ENCODE results near the gene SLC16A8.

Gene SLC16A8

DNA sequence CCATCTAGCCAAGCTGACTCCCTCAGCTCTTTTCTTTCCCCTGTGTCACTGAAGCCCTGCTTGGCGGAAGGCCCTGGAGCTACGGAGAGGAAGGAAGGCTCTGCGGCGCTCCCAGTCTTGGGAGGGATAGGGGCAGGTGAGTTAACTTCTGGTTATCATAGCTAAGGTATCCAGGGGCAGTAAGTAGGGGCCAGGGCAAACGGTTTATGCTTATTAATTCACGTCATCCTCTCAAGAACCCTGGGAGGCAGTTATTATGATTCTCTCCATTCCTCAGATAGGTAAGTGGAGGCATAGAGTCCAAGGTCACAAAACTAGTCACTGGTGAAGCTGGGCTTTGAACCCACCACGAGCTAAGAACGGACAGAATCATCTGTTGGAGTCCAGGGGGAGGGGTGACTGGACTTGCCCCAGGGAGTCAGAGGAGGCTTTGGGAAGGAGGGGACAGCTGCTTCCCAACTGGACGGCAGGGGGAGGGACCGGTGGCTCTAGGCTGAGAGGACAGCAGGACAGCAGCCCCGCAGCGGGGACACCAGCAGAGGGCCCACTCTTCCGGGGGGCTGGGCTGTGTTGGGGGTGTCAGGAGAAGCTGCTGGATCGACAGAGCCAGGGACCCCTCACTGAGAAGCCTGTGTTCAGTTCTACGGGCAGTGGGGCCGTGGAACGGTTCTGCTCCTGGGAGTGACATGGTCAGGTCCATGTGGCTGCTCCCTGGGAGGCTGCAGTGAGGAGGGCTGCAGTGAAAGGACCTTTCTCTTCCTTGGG lies 23.0 kb upstream of the SLC16A8 start:
- Mint-ChIP-seq H3K4me1 (ENCODE audit: low read depth) (peaks cover 11% of the 10 kb centered on the region), H3K27me3 (ENCODE audit: low read depth) (no peaks in the 10 kb centered on the region), H3K27ac (no peak overlapping the region), H3K4me3 (no peak overlapping the region), H3K9me3 (peaks cover 3% of the 10 kb centered on the region), H3K36me3 (ENCODE audit: low read depth) (peaks cover 2% of the 10 kb centered on the region)

DNA sequence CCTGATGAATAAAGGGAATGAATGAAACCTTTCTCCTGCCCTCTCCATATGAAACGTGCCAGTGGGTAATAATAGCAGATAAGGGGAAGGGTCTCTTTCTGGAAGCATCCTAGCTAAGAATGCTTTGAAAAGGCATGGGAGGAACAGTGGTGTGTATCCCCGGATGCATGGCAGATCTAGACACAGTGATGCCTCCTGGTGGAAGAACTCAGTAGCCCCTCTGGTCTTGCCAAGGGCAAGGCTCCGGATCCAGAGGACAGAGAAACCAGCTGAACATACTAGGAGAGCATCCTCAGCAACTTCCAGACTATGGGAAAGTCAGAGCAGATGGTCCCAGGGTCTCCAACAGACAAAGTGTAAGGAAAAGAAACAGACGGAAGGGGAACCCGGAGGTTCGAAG lies 20.1 kb upstream of the SLC16A8 start:
- peaks cover 14% of the 10 kb centered on the region for H3K4me1 Mint-ChIP-seq (ENCODE audit: low read depth)
- H3K9me3 Mint-ChIP-seq = no peaks in the 10 kb centered on the region
- H3K4me3 Mint-ChIP-seq = no peak overlapping the region
- H3K27me3 Mint-ChIP-seq (ENCODE audit: low read depth) = no peaks in the 10 kb centered on the region
- no peaks in the 10 kb centered on the region for H3K36me3 Mint-ChIP-seq (ENCODE audit: low read depth)
- H3K27ac Mint-ChIP-seq = no peak overlapping the region

DNA sequence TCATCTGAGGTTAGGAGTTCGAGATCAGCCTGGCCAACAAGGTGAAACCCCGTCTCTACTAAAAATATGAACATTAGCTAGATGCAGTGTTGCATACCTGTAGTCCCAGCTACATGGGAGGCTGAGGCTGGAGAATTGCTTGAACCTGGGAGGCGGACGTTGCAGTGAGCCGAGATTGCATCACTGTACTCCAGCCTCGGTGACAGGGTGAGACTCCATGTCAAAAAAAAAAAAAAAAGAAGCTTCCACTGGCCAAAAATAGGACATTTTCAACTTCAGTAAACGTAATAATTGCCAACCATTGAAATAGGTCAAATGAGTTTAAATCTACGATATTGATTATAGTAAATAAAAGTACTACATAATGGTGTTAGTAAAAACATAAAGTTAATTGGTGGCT lies 19.7 kb upstream of the SLC16A8 start:
- Mint-ChIP-seq H3K27me3 (ENCODE audit: low read depth) (no peaks in the 10 kb centered on the region), H3K9me3 (no peaks in the 10 kb centered on the region), H3K27ac (no peak overlapping the region), H3K4me1 (ENCODE audit: low read depth) (peaks cover 14% of the 10 kb centered on the region), H3K4me3 (no peak overlapping the region), H3K36me3 (ENCODE audit: low read depth) (no peaks in the 10 kb centered on the region)

DNA sequence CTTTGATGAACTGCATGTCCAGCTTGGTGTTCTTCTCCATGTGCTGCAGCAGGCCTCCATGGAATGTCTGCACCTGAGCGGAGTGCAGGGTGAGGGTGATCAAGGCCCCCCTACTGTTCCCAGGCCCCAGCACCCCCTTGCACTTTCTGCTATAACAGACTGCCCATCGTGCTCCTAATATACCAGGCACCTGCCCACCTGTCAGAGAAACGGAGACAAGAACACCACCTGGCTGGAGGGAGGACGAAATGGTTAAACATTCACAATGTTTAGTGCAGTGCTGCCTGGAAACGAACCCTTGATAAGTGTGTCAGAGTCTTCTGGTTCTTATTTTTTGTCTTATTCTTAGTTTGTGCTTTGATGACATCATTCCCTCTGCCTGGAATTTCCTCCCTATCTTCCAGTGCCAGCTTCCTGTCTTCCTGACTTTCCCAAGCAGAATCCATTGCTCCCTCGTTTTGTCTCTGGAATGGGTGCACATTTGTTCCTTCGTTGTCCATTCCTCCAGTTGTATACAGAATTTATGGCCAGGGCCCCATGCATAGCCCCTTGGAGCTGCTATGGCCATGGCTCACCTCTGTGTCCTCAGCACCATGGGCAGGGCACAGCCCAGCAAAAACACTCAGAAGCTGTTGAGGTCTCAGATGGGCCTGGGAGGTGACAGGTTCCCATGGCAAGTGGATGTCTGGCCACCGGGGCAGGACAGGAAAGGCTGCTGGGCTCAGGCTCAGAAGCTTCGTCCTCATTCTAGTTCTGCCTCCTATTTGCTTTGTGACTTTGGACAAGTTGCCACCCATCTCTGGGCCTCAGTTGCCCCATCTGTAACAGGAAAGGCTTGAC lies 14.6 kb upstream of the SLC16A8 start:
- H3K4me1 Mint-ChIP-seq (ENCODE audit: low read depth) = peaks cover 5% of the 10 kb centered on the region
- no peaks in the 10 kb centered on the region for H3K9me3 Mint-ChIP-seq
- no peak overlapping the region for H3K4me3 Mint-ChIP-seq
- H3K36me3 Mint-ChIP-seq (ENCODE audit: low read depth) = no peaks in the 10 kb centered on the region
- H3K27ac Mint-ChIP-seq = no peak overlapping the region
- no peaks in the 10 kb centered on the region for H3K27me3 Mint-ChIP-seq (ENCODE audit: low read depth)

DNA sequence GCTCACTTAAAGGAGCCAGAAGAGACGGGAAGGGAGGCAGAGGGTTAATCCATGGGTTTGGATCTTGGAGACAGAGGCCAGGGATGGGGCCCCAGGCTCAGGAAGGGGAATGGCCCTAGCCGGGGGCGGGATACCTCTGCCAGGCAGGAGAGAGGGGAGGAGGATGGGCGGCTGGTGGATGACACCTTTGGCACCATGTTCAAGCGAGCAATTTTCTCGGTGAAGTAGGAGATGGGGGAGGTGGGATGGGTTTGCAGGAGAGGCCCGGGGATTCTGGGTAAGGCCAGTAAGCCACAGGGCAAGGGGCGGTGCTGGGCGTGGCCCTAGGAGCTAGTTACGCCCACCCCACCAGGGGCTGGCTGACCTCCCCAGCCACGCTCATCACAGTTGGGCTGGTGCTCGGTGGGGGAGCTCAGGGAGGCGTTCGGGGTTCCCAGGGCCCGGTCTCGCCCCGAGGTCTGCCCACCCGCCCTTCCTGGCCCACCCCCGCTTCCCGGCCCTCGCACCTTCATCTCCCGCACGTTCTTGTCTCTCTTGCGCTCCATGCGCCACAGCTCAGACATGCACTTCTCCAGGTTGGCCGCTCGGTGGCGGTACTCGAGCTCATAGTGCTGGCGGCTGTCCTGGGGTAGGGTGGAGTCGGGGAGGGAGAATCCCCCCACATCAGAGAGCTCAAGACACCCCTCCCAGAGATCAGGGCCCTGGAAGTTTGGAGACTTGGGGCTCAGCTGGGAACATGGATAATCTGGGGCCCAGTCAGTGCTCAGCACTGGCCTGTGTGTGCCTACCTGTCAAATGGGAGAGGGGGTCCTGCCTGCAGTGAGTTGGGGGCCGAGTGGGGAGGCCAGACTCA lies 13.8 kb upstream of the SLC16A8 start:
- Mint-ChIP-seq H3K36me3 (ENCODE audit: low read depth) (no peaks in the 10 kb centered on the region), H3K4me1 (ENCODE audit: low read depth) (peaks cover 3% of the 10 kb centered on the region), H3K27me3 (ENCODE audit: low read depth) (no peaks in the 10 kb centered on the region), H3K27ac (no peak overlapping the region), H3K9me3 (no peaks in the 10 kb centered on the region), H3K4me3 (no peak overlapping the region)

DNA sequence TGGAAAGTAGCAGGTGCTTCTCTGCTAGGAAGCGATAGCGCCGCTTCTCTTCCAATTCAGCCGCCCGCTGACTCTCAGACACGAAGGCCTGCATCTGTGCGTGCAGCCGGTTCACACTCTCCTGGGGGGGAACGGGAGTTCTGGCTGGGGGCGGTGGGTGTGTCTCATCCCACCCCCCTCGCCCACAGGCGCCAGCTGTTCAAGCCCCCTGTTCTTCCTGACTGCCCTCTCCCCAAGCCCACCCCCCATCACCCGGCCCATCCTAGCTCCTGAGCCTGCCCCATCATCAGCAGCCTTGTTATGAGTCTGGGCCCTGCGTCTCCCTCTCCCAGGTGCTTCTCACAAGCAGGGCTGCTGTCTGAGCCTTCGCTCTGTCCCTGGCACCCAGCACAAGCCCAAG lies 13.1 kb upstream of the SLC16A8 start:
- H3K4me3 Mint-ChIP-seq = no peak overlapping the region
- no peak overlapping the region for H3K27ac Mint-ChIP-seq
- no peaks in the 10 kb centered on the region for H3K36me3 Mint-ChIP-seq (ENCODE audit: low read depth)
- no peaks in the 10 kb centered on the region for H3K27me3 Mint-ChIP-seq (ENCODE audit: low read depth)
- H3K9me3 Mint-ChIP-seq = no peaks in the 10 kb centered on the region
- peaks cover 3% of the 10 kb centered on the region for H3K4me1 Mint-ChIP-seq (ENCODE audit: low read depth)

DNA sequence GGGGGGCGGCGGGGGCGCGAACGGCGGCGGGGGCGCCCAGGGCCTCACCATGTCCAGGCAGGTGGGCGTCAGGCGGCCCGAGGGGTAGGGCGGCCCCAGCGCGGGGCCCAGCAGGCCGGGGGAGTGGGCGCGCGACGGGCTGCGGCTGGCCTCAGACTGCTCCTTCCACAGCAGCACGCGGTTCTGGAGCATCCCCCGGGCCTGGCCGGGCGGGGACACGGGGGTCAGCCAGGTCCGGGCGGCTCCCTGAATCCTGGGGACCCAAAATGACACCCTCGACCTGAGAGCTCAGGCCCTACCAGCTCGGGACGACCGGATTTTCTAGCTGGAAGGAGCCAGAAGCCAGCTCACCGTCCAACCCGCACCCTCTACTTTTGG lies 5.5 kb upstream of the SLC16A8 start:
- no peak overlapping the region for H3K4me3 Mint-ChIP-seq
- H3K4me1 Mint-ChIP-seq (ENCODE audit: low read depth) = no peaks in the 10 kb centered on the region
- H3K36me3 Mint-ChIP-seq (ENCODE audit: low read depth) = no peaks in the 10 kb centered on the region
- peaks cover 11% of the 10 kb centered on the region for H3K27me3 Mint-ChIP-seq (ENCODE audit: low read depth)
- no peaks in the 10 kb centered on the region for H3K9me3 Mint-ChIP-seq
- no peak overlapping the region for H3K27ac Mint-ChIP-seq

DNA sequence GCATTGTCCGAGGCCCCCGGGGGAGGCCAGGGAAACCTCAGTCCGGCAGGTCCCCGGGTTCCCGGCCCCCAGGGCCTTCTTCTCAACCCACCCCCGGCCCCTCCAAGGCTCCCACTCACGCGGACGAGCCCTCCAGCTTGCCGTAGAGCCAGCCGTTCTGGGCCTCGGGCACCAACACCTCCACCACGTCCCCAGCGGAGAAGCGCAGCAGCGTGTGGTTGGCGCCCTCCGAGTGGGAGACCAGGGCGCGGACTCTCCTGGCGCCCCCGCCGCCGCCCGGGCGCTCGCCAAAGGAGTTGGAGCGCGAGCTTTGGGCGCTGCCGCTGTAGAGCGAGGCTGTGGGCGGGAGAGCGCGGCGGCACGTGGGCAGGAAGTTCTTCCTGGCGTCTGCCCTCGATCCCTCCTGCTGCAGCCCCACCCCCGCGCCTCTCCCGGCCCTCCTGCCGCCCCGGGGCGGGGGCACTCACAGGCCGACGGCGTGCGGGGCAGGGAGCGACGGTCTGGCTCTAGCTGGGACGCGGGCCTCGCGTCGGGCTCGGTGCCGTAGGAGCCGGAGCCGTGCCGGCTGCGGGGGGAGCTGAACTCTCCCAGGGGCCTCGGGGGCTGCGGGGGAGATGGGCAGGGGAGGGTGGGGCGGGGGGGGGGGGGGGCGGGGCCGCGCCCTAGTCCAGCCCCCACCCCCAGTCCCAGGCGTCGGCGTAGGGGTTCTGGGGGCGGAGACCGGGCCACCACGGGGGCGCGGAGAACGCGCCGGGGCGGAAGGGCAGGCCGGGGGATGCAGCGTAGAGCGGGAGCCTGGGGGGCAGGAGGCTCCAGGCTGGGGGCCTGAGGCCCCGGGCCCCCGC lies 4.9 kb upstream of the SLC16A8 start:
- H3K4me3 Mint-ChIP-seq = no peak overlapping the region
- no peak overlapping the region for H3K27ac Mint-ChIP-seq
- H3K9me3 Mint-ChIP-seq = no peaks in the 10 kb centered on the region
- H3K36me3 Mint-ChIP-seq (ENCODE audit: low read depth) = no peaks in the 10 kb centered on the region
- H3K4me1 Mint-ChIP-seq (ENCODE audit: low read depth) = no peaks in the 10 kb centered on the region
- peaks cover 11% of the 10 kb centered on the region for H3K27me3 Mint-ChIP-seq (ENCODE audit: low read depth)

DNA sequence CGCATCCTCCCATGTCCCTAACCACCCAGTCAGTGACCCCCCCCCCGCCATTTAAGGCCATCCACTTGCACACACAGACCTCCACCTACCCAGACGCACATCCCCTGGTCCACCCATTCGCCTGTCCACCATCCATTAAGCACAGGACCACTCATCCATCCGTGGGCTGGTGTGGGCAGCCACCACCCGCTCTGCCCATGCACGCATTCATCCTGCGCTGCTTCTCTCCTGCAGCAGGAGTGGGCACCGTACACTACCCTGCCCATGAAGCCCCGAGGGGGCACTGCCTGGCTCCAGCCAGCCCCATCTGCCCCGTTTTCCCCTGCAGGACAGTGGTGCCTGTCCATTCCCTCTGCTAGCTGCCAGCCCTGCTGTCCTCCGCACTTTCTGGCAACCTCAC lies 3.9 kb upstream of the SLC16A8 start:
- no peak overlapping the region for H3K4me3 Mint-ChIP-seq
- H3K36me3 Mint-ChIP-seq (ENCODE audit: low read depth) = no peaks in the 10 kb centered on the region
- H3K9me3 Mint-ChIP-seq = no peaks in the 10 kb centered on the region
- no peaks in the 10 kb centered on the region for H3K4me1 Mint-ChIP-seq (ENCODE audit: low read depth)
- no peak overlapping the region for H3K27ac Mint-ChIP-seq
- peaks cover 18% of the 10 kb centered on the region for H3K27me3 Mint-ChIP-seq (ENCODE audit: low read depth)

DNA sequence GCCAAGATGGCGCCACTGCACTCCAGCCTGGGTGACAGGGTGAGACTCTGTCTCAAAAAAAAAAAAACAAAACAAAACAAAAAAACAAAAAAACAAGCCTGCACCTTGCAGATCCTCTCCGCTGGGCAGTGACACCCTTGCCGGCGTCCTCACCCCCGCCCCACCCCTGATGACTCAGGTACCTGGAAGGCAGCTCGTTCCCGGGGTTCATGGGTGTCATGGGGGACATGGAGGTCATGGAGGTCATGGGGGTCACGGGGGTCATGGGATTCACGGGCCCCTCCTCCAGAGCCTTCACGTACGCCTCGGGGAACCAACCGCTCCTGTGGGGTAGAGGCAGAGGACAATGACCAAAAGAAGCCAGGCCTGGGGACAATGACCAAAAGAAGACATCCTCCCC lies 3.0 kb upstream of the SLC16A8 start:
- Mint-ChIP-seq H3K27me3 (ENCODE audit: low read depth) (peaks cover 19% of the 10 kb centered on the region), H3K9me3 (no peaks in the 10 kb centered on the region), H3K36me3 (ENCODE audit: low read depth) (no peaks in the 10 kb centered on the region), H3K4me3 (no peak overlapping the region), H3K4me1 (ENCODE audit: low read depth) (no peaks in the 10 kb centered on the region), H3K27ac (no peak overlapping the region)

DNA sequence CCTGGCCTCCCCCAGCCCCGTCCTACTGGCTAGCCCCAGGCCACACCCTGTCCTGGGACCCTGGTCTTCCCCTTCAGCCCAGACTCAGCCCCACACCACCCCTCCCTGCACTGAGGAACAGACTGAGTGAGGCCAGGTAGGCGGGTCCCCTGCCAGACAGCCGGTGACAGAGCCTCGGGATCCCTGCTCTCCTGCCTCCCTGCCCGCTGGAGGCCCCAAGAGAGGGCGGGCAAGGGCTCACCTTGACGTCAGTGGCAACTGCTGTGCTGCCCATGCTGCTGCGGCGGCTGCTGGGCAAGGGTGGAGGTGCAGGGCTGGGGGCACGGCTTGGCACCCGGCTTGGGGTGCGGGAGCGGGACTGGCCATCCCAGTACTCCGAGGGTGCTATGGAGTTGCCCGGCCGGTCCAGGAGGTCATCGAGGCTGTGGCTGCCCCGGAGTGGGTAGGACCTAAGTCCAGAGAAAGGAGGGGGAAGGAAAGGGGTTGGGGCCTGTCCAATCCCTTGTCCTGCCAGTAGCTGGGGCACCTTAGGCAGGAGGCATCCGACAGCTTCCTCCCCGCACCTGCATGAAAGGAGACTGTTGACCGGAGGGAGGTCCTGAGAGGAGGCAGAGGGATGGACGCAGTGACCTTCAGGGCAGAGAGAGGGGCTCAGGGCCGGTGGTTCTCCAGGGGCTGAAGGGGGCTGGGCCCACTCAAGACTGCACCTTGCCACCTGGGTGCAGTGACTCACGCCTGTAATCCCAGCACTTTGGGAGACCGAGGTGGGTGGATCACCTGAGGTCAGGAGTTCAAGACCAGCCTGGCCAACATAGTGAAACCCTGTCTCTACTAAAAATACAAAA lies 2.2 kb upstream of the SLC16A8 start:
- H3K9me3 Mint-ChIP-seq = no peaks in the 10 kb centered on the region
- peaks cover 19% of the 10 kb centered on the region for H3K27me3 Mint-ChIP-seq (ENCODE audit: low read depth)
- H3K4me3 Mint-ChIP-seq = no peak overlapping the region
- H3K27ac Mint-ChIP-seq = no peak overlapping the region
- H3K36me3 Mint-ChIP-seq (ENCODE audit: low read depth) = no peaks in the 10 kb centered on the region
- H3K4me1 Mint-ChIP-seq (ENCODE audit: low read depth) = no peaks in the 10 kb centered on the region

DNA sequence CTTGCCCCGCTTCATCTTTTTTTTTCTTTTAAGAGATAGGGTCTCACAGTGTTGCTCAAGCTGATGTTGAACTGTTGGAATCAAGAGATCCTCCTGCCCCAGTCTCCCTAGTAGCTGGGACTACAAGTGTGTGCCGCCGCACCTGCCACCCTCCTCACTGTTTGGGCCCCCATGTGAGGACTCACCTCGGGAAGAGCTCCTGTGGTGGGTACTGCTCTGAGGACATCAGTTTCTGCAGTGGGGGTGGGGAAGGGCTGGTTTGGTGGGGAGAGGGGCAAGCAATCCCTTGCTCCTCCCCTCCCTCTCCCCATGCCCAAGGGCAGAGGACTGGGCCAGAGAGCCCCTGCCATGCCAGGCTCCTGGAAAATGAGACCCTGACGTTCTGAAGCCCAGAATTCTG lies 1.5 kb upstream of the SLC16A8 start:
- H3K36me3 Mint-ChIP-seq (ENCODE audit: low read depth) = no peaks in the 10 kb centered on the region
- H3K4me3 Mint-ChIP-seq = no peak overlapping the region
- H3K4me1 Mint-ChIP-seq (ENCODE audit: low read depth) = no peaks in the 10 kb centered on the region
- no peak overlapping the region for H3K27ac Mint-ChIP-seq
- H3K27me3 Mint-ChIP-seq (ENCODE audit: low read depth) = peaks cover 17% of the 10 kb centered on the region
- no peaks in the 10 kb centered on the region for H3K9me3 Mint-ChIP-seq

DNA sequence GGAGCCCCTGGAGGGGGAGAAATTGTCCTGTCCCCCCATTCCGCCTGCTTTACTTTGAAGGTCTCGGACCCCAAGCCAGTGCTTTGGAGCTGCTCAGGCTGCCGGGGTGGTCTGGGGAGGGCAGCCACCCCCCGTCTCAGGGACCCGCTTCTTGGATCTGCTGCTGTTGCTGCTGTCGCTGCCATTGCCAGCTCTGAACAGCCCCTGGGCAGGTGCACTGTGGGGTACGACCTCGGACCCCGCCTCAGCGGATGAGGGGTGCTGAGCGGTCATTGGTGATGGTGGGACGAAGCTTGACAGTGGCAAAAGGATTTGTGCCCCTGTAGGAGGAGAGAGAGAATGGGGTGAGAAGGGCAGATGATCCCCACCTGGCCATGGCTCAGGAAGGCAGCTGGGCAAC lies 1.1 kb upstream of the SLC16A8 start:
- H3K27ac Mint-ChIP-seq = no peak overlapping the region
- H3K36me3 Mint-ChIP-seq (ENCODE audit: low read depth) = no peaks in the 10 kb centered on the region
- H3K27me3 Mint-ChIP-seq (ENCODE audit: low read depth) = peaks cover 15% of the 10 kb centered on the region
- no peaks in the 10 kb centered on the region for H3K9me3 Mint-ChIP-seq
- no peaks in the 10 kb centered on the region for H3K4me1 Mint-ChIP-seq (ENCODE audit: low read depth)
- H3K4me3 Mint-ChIP-seq = no peak overlapping the region
